WERI-Rb-1 (cell line): ENCODE measurements around the gene COL13A1.

Source experiments
- DNase-seq: peaks from one replicate; pipeline ENCODE4 v3.0.0-alpha.2; 2020
- H3K27ac ChIP-seq: fragments of 250-450 bp; sonication (Bioruptor Pico); 2 replicates; pipeline ENCODE4 v1.5.1; 2020; ENCODE audit warnings: mild to moderate bottlenecking, moderate library complexity
- H3K27me3 ChIP-seq: fragments of 250-450 bp; sonication (Bioruptor Pico); 2 replicates; pipeline ENCODE4 v1.5.1; 2021; ENCODE audit warnings: mild to moderate bottlenecking, low read depth, moderate library complexity; ENCODE audit not compliant: insufficient read depth, severe bottlenecking
- H3K36me3 ChIP-seq: fragments of 250-450 bp; sonication (Bioruptor Pico); 2 replicates; pipeline ENCODE4 v1.5.1; 2020; ENCODE audit warnings: mild to moderate bottlenecking, moderate library complexity
- H3K4me3 ChIP-seq: 2 replicates; pipeline ENCODE4 v1.5.1; 2011; ENCODE audit warnings: low read depth, mild to moderate bottlenecking, control low read depth, low read length
- H3K9me3 ChIP-seq: fragments of 250-450 bp; sonication (Bioruptor Pico); 2 replicates; pipeline ENCODE4 v1.5.1; 2021; ENCODE audit warnings: mild to moderate bottlenecking, moderate library complexity; ENCODE audit not compliant: severe bottlenecking
- CTCF ChIP-seq: IDR thresholded peaks from 2 replicates; pipeline ENCODE4 v1.5.1; 2011; ENCODE audit warnings: low read depth, mild to moderate bottlenecking, control low read depth, inconsistent platforms, low read length

The COL13A1 gene

DNA sequence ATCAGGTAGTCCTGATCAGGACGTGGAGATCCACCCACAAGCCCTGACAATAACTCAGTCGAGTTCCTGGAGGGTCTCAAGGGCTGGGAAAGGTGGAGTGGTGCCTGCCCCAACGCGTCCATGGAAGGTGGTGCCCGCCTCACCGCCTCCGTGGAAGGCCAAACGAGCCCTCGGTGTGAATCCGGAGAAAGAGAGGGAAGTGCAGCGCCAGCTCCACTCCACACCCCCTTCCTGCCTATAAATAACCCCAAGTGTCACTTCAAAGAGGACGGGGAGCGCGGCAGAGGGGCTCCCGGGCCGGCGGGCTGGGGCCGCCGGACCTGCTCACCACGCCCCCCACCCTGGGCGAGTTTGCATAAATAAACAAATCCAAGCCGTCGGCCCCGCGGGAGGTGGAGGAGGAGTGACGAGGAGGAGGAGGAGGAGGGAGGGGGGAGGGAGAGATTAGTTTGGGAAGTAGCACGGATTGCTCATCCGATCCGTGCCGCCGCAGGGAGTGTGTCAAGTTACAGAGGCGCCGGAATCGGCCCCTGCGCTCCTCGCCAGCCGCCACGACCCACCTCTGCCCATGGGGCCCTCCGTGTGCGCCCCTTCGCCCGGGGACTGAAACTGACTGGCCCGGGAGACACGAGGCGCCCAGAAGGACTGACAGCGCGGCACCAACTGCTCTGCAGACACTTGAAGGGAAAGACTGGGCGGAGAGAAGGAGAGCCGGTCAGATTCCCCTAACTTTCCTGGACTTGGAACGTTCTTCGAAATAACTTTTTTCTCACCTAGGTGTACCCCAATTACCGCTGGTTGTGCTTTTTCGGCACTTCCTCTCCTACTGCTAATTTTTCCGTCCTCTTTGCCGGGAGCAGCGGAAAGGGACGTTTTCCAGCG is at the start of gene COL13A1:
COL13A1 (plus strand) TSS at position 473 of the 882 bp plus-strand sequence. CDS start 518 bp downstream, outside the sequence.
- H3K4me3 ChIP-seq = peak within 1 kb of the TSS; percentile 85
- no peaks in the 10 kb centered on the region for H3K9me3 ChIP-seq
- TF ChIP-seq CTCF = no peak
- peak; percentile 87 for DNase-seq
- H3K36me3 ChIP-seq = no peaks in the 10 kb centered on the region; the same call in 1 of the 2 replicates
- peak within 1 kb of the TSS; percentile 79 for H3K27ac ChIP-seq
- no peaks in the 10 kb centered on the region for H3K27me3 ChIP-seq

DNA sequence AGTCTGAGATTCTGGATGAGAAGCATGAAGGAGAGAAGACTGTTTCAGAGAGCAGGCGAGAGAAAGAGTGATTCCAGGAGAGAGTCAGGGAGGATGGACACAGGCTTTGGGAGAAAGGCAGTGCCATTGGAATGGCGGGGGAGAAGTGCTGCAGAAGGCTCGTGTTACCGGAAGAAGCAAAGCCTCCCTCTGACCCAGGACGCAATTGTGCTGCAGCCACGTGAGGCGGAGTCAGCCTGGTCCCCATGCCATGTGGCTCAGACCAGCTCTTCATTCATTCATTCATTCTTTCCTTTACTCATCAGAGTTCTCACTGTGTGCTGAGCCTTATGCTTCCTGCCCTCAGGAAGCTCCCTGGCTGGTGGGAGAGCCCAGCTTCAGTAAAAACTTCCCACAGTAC is 49.2 kb upstream of the COL13A1 start:
- Histone ChIP-seq H3K27me3 (no peaks in the 10 kb centered on the region), H3K9me3 (no peaks in the 10 kb centered on the region), H3K36me3 (no peaks in the 10 kb centered on the region), H3K27ac (no peak overlapping the region), H3K4me3 (no peak overlapping the region)
- TF ChIP-seq CTCF = no peak
- no peak for DNase-seq

GRCh38 chr10:69756279-69756678 is 45.4 kb upstream of the COL13A1 start:
- no peak overlapping the region for H3K27ac ChIP-seq
- H3K4me3 ChIP-seq = no peak overlapping the region
- no peak for TF ChIP-seq CTCF
- no peak for DNase-seq
- H3K27me3 ChIP-seq = no peaks in the 10 kb centered on the region
- H3K36me3 ChIP-seq = no peaks in the 10 kb centered on the region
- no peaks in the 10 kb centered on the region for H3K9me3 ChIP-seq

DNA sequence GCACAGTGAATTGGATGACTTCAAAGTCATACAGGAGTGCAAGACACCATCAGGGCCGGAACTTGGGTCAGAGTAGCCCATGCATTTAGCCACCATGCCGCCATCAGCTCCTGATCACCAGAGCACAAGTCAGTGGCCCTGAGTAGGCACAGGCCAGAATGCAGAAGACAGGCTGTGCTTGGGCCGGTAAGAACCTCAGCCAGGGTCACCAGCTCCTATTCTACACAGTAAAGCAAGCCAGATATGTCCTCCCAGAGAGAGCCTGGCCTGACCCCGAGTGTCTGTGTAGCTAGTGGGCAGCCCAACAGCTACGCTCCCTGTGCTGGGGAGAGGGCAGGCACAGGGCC is 44.5 kb upstream of the COL13A1 start:
- Histone ChIP-seq H3K27ac (no peak overlapping the region), H3K36me3 (no peaks in the 10 kb centered on the region), H3K9me3 (no peaks in the 10 kb centered on the region), H3K4me3 (no peak overlapping the region), H3K27me3 (no peaks in the 10 kb centered on the region)
- no peak for TF ChIP-seq CTCF
- DNase-seq = no peak

DNA sequence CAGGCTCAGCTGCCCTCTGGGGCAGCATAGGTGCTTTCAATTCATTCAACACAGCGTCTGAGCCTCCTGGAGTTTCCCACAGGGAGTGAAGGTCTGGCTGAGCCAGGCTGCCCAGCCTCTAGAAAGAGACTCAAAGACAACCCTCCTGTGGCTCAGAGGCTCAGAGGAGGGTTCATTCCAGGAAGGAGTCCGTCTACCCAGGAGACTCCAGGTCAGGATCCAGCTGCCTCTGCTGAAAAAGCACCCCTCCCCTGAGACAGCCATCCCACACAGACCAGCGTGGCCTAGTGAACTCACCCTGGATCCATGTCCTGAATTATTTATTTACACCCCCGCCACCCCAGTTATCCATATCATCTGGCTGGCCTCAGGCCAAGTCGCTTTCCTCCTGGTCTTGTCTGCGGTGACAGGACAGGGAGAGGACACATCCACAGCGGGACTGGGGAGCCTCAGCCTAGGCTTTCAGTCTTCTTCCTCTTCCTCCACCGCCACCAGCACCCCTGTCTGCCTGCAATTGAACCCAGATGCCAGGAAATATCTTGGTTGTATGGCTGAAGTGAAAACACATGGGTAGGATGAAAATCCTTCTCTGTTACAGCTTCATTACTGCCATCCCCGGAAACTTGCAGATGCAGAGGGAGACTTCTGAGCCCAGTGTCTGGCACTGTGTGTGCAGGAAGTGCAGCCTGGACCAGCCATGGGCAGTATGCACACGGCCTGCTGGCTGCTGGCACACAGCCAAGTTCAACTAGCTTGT is 44.0 kb upstream of the COL13A1 start:
- H3K9me3 ChIP-seq = no peaks in the 10 kb centered on the region
- H3K27ac ChIP-seq = no peak overlapping the region
- H3K4me3 ChIP-seq = no peak overlapping the region
- H3K36me3 ChIP-seq = no peaks in the 10 kb centered on the region
- no peak for TF ChIP-seq CTCF
- H3K27me3 ChIP-seq = no peaks in the 10 kb centered on the region
- no peak for DNase-seq
